ENCODE results near the gene EHD3. TPM values are rescaled to one million over a fixed set of nuclear protein-coding genes. Genes with fewer than 3 reads are reported as not detected.

EHD3 gene
- total RNA-seq, 2 experiments from 2014 or later, result 0.05 to 0.21 TPM

DNA sequence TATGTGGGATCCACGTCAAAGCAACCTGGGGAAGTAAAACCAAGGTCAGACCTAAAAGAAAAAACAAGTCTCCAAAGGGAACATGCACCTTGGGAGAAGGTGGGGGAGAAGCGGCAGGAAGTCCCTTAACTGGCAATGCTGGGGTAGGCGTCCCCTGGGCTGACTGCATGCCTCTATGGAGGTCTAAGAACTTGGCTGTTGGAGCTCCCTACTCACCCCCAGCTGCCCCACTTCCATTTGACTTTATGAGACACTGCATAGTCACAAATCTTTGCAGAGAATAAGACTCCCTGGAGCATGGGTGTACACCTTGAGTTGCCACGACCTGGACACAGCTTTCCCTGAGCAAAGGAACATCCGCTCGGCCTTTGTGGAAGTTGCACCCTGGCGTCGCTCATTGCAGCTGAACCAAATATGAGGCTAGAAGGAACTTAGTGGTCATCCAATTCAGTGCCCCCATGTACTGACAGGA lies 19.5 kb upstream of the EHD3 start:
- ChIA-PET POLR2A (no interaction called here), CTCF (no interaction called here)
- Mint-ChIP-seq H3K4me1 (ENCODE audit: low read depth) (peaks cover 25% of the 10 kb centered on the region), H3K9me3 (ENCODE audit: insufficient read depth) (no peaks in the 10 kb centered on the region), H3K4me3 (no peak overlapping the region), H3K27ac (no peak overlapping the region), H3K36me3 (ENCODE audit: low read depth) (no peaks in the 10 kb centered on the region), H3K27me3 (ENCODE audit: low read depth) (peaks cover 2% of the 10 kb centered on the region)
- no peak for ATAC-seq
- DNase-seq, result no peak

DNA sequence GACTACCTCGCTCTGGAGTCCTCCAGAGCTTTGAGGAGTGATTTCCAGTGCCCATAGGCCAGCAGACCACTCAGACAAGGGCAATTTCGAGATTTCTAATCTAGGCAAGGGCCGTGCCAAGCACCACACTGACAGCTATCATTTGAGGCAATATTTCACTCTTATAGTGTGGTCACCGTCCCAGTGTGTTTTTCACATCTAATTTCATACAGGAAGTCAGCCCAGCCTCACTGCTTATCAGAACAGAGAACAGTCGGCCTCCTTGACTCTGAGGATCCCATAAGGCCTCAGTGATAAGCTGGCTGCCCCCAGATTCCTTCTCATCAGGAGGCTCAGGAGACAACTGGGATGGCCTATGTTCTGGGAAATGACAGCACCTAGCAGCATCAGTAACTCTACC lies 17.2 kb upstream of the EHD3 start:
- no peak overlapping the region for H3K4me3 Mint-ChIP-seq
- H3K27me3 Mint-ChIP-seq (ENCODE audit: low read depth), result peaks cover 7% of the 10 kb centered on the region
- no peaks in the 10 kb centered on the region for H3K9me3 Mint-ChIP-seq (ENCODE audit: insufficient read depth)
- CTCF ChIA-PET, result interaction anchor here (1.2 to 1.5 kb wide), 2 partner anchors 9 to 47 kb away, joined by 3 to 4 read pairs; no protein-coding TSS in a partner anchor
- no peaks in the 10 kb centered on the region for H3K36me3 Mint-ChIP-seq (ENCODE audit: low read depth)
- H3K4me1 Mint-ChIP-seq (ENCODE audit: low read depth), result peaks cover 30% of the 10 kb centered on the region
- ATAC-seq, result no peak
- DNase-seq, result no peak
- no peak overlapping the region for H3K27ac Mint-ChIP-seq
- POLR2A ChIA-PET, result interaction anchor here (0.5 to 1.0 kb wide), 2 partner anchors 11 to 1045 kb away, joined by 3 to 7 read pairs; no protein-coding TSS in a partner anchor

DNA sequence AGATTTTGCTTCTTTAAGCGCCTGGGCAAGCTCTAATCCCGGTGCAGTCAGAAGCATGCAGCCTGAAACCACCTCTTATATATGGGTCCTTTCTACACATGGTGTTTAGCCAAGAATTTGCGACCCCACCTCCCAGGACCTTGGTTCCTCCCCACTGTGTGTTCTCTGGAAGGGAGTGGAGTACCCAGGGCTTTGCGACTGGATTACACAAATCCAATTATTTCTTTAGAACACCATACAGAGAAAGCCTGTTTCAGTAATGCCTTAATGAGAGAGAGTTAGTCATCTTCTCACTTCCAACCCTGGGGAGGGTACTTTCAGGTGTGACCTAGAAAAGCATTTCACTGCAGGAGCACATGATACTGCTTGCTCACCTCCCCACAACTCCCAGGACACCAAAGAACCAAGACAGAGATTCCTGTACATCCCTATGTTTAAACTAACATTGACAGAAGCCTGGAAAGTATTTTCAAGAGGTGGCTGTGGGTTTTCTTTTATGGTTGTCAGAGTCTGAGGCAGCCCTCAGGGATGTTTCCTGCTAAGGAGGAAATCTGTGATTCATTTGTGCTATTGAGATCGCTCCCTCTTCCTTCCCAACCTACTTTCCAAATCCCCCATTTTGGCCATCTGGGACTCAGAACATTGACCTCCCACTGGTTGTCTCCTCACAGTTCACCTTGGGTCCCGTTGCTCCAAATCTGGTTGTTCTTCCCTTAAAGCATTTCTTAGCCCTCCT lies 16.3 kb upstream of the EHD3 start, which contains the start of gene CAPN14:
Gene CAPN14 (minus strand): TSS at position 51 of the 736 bp plus-strand sequence. CDS start 12,068 bp downstream, outside the sequence.
- H3K27me3 Mint-ChIP-seq (ENCODE audit: low read depth), result peaks cover 10% of the 10 kb centered on the region
- no peaks in the 10 kb centered on the region for H3K36me3 Mint-ChIP-seq (ENCODE audit: low read depth)
- no peak for ATAC-seq
- H3K4me1 Mint-ChIP-seq (ENCODE audit: low read depth), result peaks cover 30% of the 10 kb centered on the region
- ChIA-PET POLR2A (interaction anchor here (0.5 to 1.0 kb wide), 2 partner anchors 12 to 1046 kb away, joined by 3 to 7 read pairs; no protein-coding TSS in a partner anchor), CTCF (interaction anchor here (1.5 kb wide), 1 partner anchor 48 kb away, joined by 4 read pairs; no protein-coding TSS in a partner anchor)
- no peaks in the 10 kb centered on the region for H3K9me3 Mint-ChIP-seq (ENCODE audit: insufficient read depth)
- H3K27ac Mint-ChIP-seq, result no peak within 1 kb of the TSS
- H3K4me3 Mint-ChIP-seq, result no peak within 1 kb of the TSS
- no peak for DNase-seq

DNA sequence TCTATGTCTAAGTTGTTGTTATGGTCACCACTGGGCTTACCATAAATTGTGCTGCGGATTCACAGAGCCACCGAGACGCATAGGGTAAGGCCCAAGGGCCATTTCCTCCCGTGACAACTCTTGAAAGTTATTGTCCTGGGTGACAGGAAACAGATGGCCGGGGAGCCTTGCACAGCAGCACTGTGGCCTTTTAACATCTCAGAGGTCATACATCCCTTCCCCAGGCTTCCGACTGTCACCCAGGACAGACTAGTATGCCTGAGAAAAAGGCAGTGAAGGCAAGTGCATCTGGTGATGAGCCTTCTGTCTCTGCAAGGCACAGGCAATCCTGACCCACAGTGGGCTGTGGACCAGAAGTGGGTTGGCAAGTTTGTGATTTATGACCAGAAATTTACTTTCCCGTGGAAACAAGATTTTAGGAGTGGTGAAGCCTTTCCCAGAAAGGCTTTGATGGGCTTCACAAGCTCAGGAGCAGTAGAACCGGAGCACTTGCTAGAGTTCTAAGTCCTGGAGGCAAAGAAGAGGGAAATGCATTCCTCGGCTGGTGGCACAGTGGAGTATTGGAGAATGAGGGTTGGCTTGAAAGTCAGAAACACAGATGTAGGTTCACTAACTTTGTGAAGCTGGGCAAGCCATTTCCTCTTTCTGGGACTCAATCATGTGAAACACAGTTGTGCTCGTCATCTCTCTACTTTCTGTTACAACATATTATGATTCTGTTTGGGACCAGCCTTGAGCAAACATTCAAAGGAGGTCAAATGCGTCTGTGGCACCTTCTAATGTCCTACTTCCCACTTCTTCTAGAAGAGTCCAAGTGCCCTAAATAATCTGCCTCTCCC lies 14.6 kb upstream of the EHD3 start:
- Mint-ChIP-seq H3K27ac (no peak overlapping the region), H3K36me3 (ENCODE audit: low read depth) (no peaks in the 10 kb centered on the region), H3K4me1 (ENCODE audit: low read depth) (peaks cover 25% of the 10 kb centered on the region), H3K9me3 (ENCODE audit: insufficient read depth) (no peaks in the 10 kb centered on the region), H3K27me3 (ENCODE audit: low read depth) (peaks cover 19% of the 10 kb centered on the region), H3K4me3 (no peak overlapping the region)
- CTCF ChIA-PET, result interaction anchor here (1.7 kb wide), 1 partner anchor 49 kb away, joined by 4 read pairs; no protein-coding TSS in a partner anchor
- no peak for ATAC-seq
- no peak for DNase-seq
- POLR2A ChIA-PET, result no interaction called here

DNA sequence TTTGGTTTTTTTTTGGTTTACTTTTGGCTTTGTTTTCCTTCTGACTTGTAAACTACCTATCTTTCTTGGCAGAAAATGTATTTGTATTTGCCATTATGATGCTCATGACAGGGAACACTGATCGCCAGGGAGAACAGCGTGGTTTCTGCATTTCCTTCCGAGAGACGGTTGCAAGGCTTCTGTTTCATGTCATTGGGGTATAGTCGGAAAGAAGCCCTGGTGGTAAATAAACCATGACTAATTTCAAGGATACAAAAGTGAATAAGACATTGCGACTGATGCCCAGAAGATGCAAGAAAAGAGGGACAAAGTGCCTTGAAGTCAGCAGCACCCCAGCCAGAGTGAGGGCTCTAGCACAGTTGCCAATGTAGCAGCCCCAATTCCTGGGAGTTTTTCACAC lies 12.4 kb upstream of the EHD3 start:
- H3K4me1 Mint-ChIP-seq (ENCODE audit: low read depth), result peaks cover 15% of the 10 kb centered on the region
- H3K9me3 Mint-ChIP-seq (ENCODE audit: insufficient read depth), result no peaks in the 10 kb centered on the region
- no peak overlapping the region for H3K27ac Mint-ChIP-seq
- H3K27me3 Mint-ChIP-seq (ENCODE audit: low read depth), result peaks cover 24% of the 10 kb centered on the region
- no peak for DNase-seq
- ATAC-seq, result no peak
- POLR2A ChIA-PET, result no interaction called here
- no peaks in the 10 kb centered on the region for H3K36me3 Mint-ChIP-seq (ENCODE audit: low read depth)
- CTCF ChIA-PET, result no interaction called here
- H3K4me3 Mint-ChIP-seq, result no peak overlapping the region

DNA sequence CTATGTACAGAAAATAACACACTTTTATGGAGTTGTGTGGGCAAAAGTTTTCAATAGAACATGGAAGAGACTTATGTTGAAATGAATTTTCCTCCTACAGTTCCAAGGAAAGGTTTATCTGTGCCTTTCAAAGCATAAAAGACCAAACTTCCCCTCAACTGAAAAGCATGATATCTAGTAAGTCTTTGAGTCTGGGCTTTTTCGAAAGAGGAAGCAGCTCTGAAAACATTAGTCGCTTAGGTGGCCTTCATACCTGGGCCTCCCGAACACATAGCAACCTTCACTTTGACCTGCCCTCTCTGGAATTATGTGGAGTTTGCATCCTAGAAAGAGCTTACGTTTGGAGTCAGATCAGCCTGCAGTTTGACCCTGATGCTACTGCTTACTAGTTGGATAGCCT lies 11.9 kb upstream of the EHD3 start:
- CTCF ChIA-PET, result no interaction called here
- POLR2A ChIA-PET, result no interaction called here
- Mint-ChIP-seq H3K27me3 (ENCODE audit: low read depth) (peaks cover 26% of the 10 kb centered on the region), H3K36me3 (ENCODE audit: low read depth) (no peaks in the 10 kb centered on the region), H3K27ac (no peak overlapping the region), H3K9me3 (ENCODE audit: insufficient read depth) (no peaks in the 10 kb centered on the region), H3K4me1 (ENCODE audit: low read depth) (peaks cover 11% of the 10 kb centered on the region), H3K4me3 (no peak overlapping the region)
- DNase-seq (no peak), ATAC-seq (no peak)

DNA sequence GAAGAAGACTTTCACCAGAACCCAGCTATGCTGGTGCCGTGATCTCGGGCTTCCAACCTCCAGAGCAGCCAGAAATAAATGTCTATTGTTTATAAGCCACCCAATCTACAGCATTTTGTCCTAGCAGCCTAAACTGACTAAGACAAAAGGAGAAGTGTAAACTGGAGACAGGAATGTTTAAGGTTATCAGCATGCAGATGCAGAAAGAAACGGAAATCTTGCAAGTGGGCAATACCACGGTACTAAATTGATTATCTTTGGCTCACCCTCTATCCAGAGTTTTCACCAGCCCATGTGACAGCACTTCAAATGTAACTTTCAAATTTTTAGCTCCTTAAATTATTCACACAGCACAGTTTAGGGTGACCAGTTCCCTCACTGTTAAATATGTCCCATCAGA lies 10.9 kb upstream of the EHD3 start:
- ATAC-seq (no peak), DNase-seq (no peak)
- H3K4me1 Mint-ChIP-seq (ENCODE audit: low read depth), result peaks cover 5% of the 10 kb centered on the region
- H3K36me3 Mint-ChIP-seq (ENCODE audit: low read depth), result no peaks in the 10 kb centered on the region
- H3K27me3 Mint-ChIP-seq (ENCODE audit: low read depth), result peaks cover 31% of the 10 kb centered on the region
- no peaks in the 10 kb centered on the region for H3K9me3 Mint-ChIP-seq (ENCODE audit: insufficient read depth)
- no peak overlapping the region for H3K27ac Mint-ChIP-seq
- no peak overlapping the region for H3K4me3 Mint-ChIP-seq
- ChIA-PET POLR2A (no interaction called here), CTCF (no interaction called here)

DNA sequence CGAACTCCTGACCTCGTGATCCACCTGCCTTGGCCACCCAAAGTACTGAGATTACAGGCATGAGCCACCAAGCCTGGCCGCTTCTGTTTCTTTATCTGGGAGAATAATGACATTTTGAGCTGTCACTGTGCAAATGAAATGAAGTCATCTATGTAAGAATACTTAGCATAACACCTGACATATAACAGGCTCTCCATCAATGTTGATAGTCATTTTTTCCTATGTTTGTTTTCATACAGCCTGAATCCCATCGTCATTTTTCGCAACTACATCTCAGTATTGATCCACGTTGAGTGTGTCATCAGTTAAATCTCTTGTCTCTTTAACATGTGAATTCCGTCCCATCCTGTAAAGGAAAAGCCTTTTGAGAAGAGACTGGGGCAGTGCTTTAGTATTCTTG lies 10.2 kb upstream of the EHD3 start:
- POLR2A ChIA-PET, result no interaction called here

DNA sequence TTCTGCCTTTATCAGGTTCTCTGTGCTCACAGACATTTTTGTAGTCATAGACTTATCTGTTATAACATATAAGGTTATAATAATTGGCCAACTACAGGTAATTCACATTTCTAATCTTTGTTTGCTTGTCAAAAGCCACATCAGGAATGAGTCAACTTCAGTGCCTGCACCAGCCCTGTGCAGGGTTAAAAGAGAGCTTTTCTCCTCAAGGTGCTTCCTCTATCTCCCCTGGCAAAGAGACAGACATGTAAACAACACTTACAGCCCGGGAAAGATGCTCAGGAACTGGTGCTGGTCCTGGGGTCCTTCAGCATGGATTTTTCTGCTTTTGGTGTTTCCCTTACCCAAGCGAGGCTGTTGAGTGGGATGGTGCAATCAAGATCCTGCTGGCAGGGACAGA lies 7.7 kb upstream of the EHD3 start:
- ChIA-PET POLR2A (no interaction called here), CTCF (no interaction called here)
- Mint-ChIP-seq H3K27me3 (ENCODE audit: low read depth) (peaks cover 42% of the 10 kb centered on the region), H3K9me3 (ENCODE audit: insufficient read depth) (no peaks in the 10 kb centered on the region), H3K4me1 (ENCODE audit: low read depth) (peaks cover 5% of the 10 kb centered on the region), H3K36me3 (ENCODE audit: low read depth) (no peaks in the 10 kb centered on the region), H3K27ac (no peak overlapping the region), H3K4me3 (no peak overlapping the region)
- ATAC-seq (no peak), DNase-seq (no peak)

More for the DNA sequence above, 10.2 kb upstream of the EHD3 start:
- CTCF ChIA-PET, result no interaction called here
- Mint-ChIP-seq H3K4me3 (no peak overlapping the region), H3K27me3 (ENCODE audit: low read depth) (peaks cover 31% of the 10 kb centered on the region), H3K36me3 (ENCODE audit: low read depth) (no peaks in the 10 kb centered on the region), H3K9me3 (ENCODE audit: insufficient read depth) (no peaks in the 10 kb centered on the region), H3K27ac (no peak overlapping the region), H3K4me1 (ENCODE audit: low read depth) (peaks cover 5% of the 10 kb centered on the region)
- no peak for DNase-seq
- no peak for ATAC-seq

DNA sequence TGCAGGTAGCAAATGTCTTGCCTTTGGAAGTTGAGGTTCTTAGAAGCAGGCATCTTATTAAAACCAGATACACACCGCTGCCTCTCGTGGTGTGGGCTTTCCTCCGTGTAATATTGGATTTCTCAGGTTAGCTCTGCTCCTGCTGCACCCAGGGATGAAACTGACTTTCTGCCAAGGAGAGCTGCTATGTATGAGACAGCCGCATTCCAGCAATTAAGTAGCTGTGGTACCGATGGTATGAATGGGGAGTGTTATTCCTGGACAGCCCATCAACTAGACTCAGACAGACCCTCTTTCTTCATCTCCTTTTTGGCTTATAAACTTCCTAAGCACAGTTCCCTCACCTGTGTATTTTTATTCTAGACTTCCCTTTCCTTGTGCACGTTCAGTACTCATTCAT lies 6.8 kb upstream of the EHD3 start:
- ChIA-PET POLR2A (no interaction called here), CTCF (no interaction called here)
- Mint-ChIP-seq H3K4me1 (ENCODE audit: low read depth) (no peaks in the 10 kb centered on the region), H3K9me3 (ENCODE audit: insufficient read depth) (no peaks in the 10 kb centered on the region), H3K4me3 (no peak overlapping the region), H3K36me3 (ENCODE audit: low read depth) (no peaks in the 10 kb centered on the region), H3K27me3 (ENCODE audit: low read depth) (peaks cover 41% of the 10 kb centered on the region), H3K27ac (no peak overlapping the region)
- no peak for DNase-seq
- ATAC-seq, result no peak

DNA sequence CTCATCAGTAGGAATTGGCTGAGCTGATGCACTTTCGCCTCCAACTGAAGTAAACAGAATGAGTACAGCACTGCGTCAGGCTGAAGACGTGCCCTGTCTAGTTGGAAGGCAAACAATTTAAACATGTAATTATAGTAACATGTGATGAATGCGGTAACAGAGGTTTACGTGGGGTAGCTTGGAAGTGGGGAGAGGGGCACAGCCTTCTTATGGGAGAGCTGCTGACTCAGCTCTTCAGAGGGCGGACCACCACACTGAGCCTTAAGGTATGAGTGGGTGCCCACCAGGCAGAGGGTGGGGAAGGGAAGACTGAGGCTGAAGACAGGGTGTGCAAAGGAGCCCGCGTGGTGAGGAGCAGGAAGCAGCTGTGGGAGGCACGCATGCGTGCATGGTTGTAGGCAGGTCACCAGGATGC lies 6.2 kb upstream of the EHD3 start:
- no peaks in the 10 kb centered on the region for H3K9me3 Mint-ChIP-seq (ENCODE audit: insufficient read depth)
- ATAC-seq (no peak), DNase-seq (no peak)
- H3K27ac Mint-ChIP-seq, result no peak overlapping the region
- no peak overlapping the region for H3K4me3 Mint-ChIP-seq
- no peaks in the 10 kb centered on the region for H3K4me1 Mint-ChIP-seq (ENCODE audit: low read depth)
- H3K36me3 Mint-ChIP-seq (ENCODE audit: low read depth), result no peaks in the 10 kb centered on the region
- ChIA-PET POLR2A (no interaction called here), CTCF (no interaction called here)
- H3K27me3 Mint-ChIP-seq (ENCODE audit: low read depth), result peaks cover 41% of the 10 kb centered on the region

DNA sequence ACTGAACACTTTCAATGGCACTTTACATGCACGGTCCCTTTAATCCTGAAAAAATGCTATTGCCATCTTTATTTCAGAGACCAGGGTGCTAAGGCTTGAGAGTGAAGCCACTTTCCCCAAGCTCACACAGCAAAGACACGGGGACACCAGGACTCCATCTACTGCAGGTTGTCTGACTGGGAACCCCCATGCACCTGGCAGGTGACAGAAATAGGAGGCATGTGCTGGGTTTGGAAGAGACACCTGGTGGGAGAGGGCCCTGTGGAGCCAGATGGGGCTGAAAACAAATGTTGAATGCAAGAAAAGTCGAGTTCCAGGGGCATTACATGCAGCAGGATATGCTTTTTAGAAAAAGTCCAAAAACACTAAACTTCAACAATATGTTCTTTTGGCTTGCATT lies 5.2 kb upstream of the EHD3 start:
- ChIA-PET CTCF (no interaction called here), POLR2A (no interaction called here)
- H3K4me1 Mint-ChIP-seq (ENCODE audit: low read depth), result peaks cover 7% of the 10 kb centered on the region
- no peaks in the 10 kb centered on the region for H3K9me3 Mint-ChIP-seq (ENCODE audit: insufficient read depth)
- no peak for DNase-seq
- H3K27ac Mint-ChIP-seq, result no peak overlapping the region
- no peak for ATAC-seq
- peaks cover 40% of the 10 kb centered on the region for H3K27me3 Mint-ChIP-seq (ENCODE audit: low read depth)
- H3K36me3 Mint-ChIP-seq (ENCODE audit: low read depth), result no peaks in the 10 kb centered on the region
- no peak overlapping the region for H3K4me3 Mint-ChIP-seq

Data from activated CD8-positive, alpha-beta T cell treated with anti-CD3 and anti-CD28 coated beads, Interleukin-2, amount 10 ng/mL, durations not matched to agents 7 days and 5 days (primary cell).